K562 (cell line): ENCODE results near the gene CROT. TPM values are rescaled to one million over a fixed set of nuclear protein-coding genes. Genes with fewer than 3 reads are reported as not detected.

ENCODE experiments used
- BHLHE40 ChIP-seq: IDR thresholded peaks from 2 replicates; pipeline ENCODE4 v1.6.1; 2011; ENCODE audit warnings: low read length, improper control_type of control experiment
- BRD9 ChIP-seq: fragments of 450-650 bp; IDR thresholded peaks from 2 replicates; pipeline ENCODE4 v1.6.1; 2018; ENCODE audit warnings: low read depth; ENCODE audit not compliant: partially characterized antibody
- CEBPG ChIP-seq, 3 experiments: fragments of 200-800 bp in 1 of 3; sonication (Bioruptor generic) in 1 of 3; sonication (generic) in 1 of 3; formaldehyde crosslinking in 1 of 3; IDR thresholded peaks in 2 of 3; conservative IDR thresholded peaks in 1 of 3; 2 replicates each; pipeline versions ENCODE4 v1.6.1 to v1.8.0; 2016 to 2022; ENCODE audit warnings: missing compliant biosample characterization in 2 of 3, missing genetic modification characterization in 2 of 3, mild to moderate bottlenecking in 1 of 3, missing genetic modification reagents in 1 of 3
- CHCHD3 ChIP-seq: fragments of 250-450 bp; sonication (Bioruptor Pico); IDR thresholded peaks from 2 replicates; pipeline ENCODE4 v2.1.2; 2022; ENCODE audit warnings: mild to moderate bottlenecking
- CXXC5 ChIP-seq: fragments of 250-450 bp; sonication (Bioruptor Pico); IDR thresholded peaks from 2 replicates; pipeline ENCODE4 v1.8.0; 2022; ENCODE audit warnings: inconsistent platforms, mild to moderate bottlenecking, moderate library complexity
- DPF2 ChIP-seq: fragments of 450-650 bp; IDR thresholded peaks from 2 replicates; pipeline ENCODE4 v1.6.1; 2016
- EP400 ChIP-seq: fragments of 450-650 bp; IDR thresholded peaks from 2 replicates; pipeline ENCODE4 v1.6.1; 2017; ENCODE audit warnings: antibody characterized with exemption, mild to moderate bottlenecking, moderate library complexity
- KLF13 ChIP-seq: fragments of 450-650 bp; IDR thresholded peaks from 2 replicates; pipeline ENCODE4 v1.6.1; 2016; ENCODE audit warnings: missing genetic modification characterization, low read depth, mild to moderate bottlenecking, missing compliant biosample characterization, moderate library complexity, borderline replicate concordance
- L3MBTL2 ChIP-seq: fragments of 450-650 bp; IDR thresholded peaks from 2 replicates; pipeline ENCODE4 v1.6.1; 2016; ENCODE audit warnings: mild to moderate bottlenecking, moderate library complexity
- MXI1 ChIP-seq: IDR thresholded peaks from 2 replicates; pipeline ENCODE4 v1.6.1; 2011; ENCODE audit warnings: low read depth, mild to moderate bottlenecking, improper control_type of control experiment, low read length
- MYC ChIP-seq, 2 experiments: fragments of 250-450 bp in 1 of 2; sonication (Bioruptor Pico) in 1 of 2; IDR thresholded peaks; 2 replicates each; pipeline versions ENCODE4 v1.5.1 to v1.6.1; 2012 to 2021; ENCODE audit warnings: low read depth in 2 of 2, borderline replicate concordance in 1 of 2, improper control_type of control experiment in 1 of 2, low read length in 1 of 2, mild to moderate bottlenecking in 1 of 2, moderate library complexity in 1 of 2
- NCOA2 ChIP-seq, 2 experiments: fragments of 450-650 bp; IDR thresholded peaks; 2 replicates each; pipeline ENCODE4 v1.6.1; 2018; ENCODE audit warnings: mild to moderate bottlenecking in 2 of 2, moderate library complexity in 1 of 2; ENCODE audit not compliant: partially characterized antibody in 2 of 2
- RCOR1 ChIP-seq, 2 experiments: IDR thresholded peaks; 2 replicates each; pipeline ENCODE4 v1.6.1; 2012; ENCODE audit warnings: low read depth in 2 of 2, low read length in 2 of 2, borderline replicate concordance in 1 of 2, improper control_type of control experiment in 1 of 2
- TOE1 ChIP-seq, 2 experiments: fragments of 450-650 bp in 1 of 2; sonication (generic) in 1 of 2; formaldehyde crosslinking in 1 of 2; IDR thresholded peaks; 2 replicates each; pipeline versions ENCODE4 v1.7.1 to v1.8.0; 2016 to 2022; ENCODE audit warnings: borderline replicate concordance in 2 of 2, mild to moderate bottlenecking in 2 of 2, antibody characterized with exemption in 1 of 2, inconsistent platforms in 1 of 2, low read depth in 1 of 2, missing genetic modification reagents in 1 of 2, moderate library complexity in 1 of 2
- ZNF586 ChIP-seq: fragments of 450-650 bp; formaldehyde crosslinking; conservative IDR thresholded peaks from 2 replicates; pipeline ENCODE4 v1.4.0; 2020; ENCODE audit warnings: mild to moderate bottlenecking, moderate library complexity
- polyA plus RNA-seq, 8 experiments: library from polyadenylated mRNA; depleted of rRNA in 4 of 8; stranded (reverse) in 5 of 8; unstranded in 3 of 8; fragments of >200 nt; fragmentation: Nextera tagmentation in 2 of 8; fragmentation: Illumina TruSeq in 1 of 8; extraction: Ambion mirVana in 2 of 8; extraction: Trizol in 1 of 8; gene quantifications; 2 replicates each; pipeline versions ENCODE4 v1.2.1 to v1.2.3, GENCODE V29; 2011 to 2014; ENCODE audit warnings: inconsistent platforms in 1 of 8, missing spikeins in 1 of 8
- total RNA-seq, 7 experiments: library from RNA; depleted of rRNA in 6 of 7; stranded (reverse); fragments of >200 nt in 6 of 7; fragmentation: Illumina TruSeq in 2 of 7; extraction: Trizol in 2 of 7; gene quantifications; 2 replicates each; pipeline versions ENCODE4 v1.2.1 to v1.2.3, GENCODE V29; 2011 to 2021; ENCODE audit warnings: low replicate concordance in 1 of 7
- TF ChIP-seq, protein P1 (sequence below): fragments of 250-450 bp; sonication (Bioruptor Pico); IDR thresholded peaks from 2 replicates; pipeline ENCODE4 v1.4.0; 2020; ENCODE audit warnings: mild to moderate bottlenecking
- TF ChIP-seq, protein P2 (sequence below): IDR thresholded peaks from 2 replicates; pipeline ENCODE4 v1.6.1; 2014; ENCODE audit warnings: antibody characterized with exemption
- TF ChIP-seq, protein P3 (sequence below), 2 experiments: IDR thresholded peaks in 1 of 2; conservative IDR thresholded peaks in 1 of 2; 2 replicates each; pipeline ENCODE4 v1.6.1; 2016; ENCODE audit warnings: low read depth in 2 of 2, mild to moderate bottlenecking in 1 of 2, missing compliant biosample characterization in 1 of 2, missing genetic modification characterization in 1 of 2, moderate library complexity in 1 of 2
- TF ChIP-seq, protein P4 (sequence below): fragments of 450-650 bp; formaldehyde crosslinking; IDR thresholded peaks from 2 replicates; pipeline ENCODE4 v1.4.0; 2022; ENCODE audit warnings: mild to moderate bottlenecking, moderate library complexity

The CROT gene
- total and polyA plus RNA-seq, 9 of the 15 experiments (the other 6 are each of a cell fraction or from before 2014, with no cell fraction given), result 2.5 to 8.1 (median 5.1) TPM

DNA sequence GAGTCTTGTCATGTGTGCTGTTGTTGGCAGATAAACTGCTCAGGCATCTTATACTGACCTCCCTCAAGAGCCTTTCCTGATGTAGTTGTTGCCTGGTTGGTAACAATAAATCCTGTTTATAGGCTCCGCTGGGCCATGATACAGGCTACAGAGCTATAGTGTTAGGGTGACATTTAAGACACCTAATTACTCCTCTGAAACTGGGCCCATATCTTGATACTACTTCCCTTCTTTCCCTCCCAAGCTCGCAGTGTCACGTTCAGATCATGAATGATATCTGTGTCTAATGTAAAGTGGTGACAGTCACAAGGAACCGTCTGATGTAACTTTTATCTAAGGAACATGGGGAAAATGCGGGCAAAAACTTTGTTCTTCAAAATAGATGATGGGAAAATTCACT, 35.4 kb downstream of the CROT start (continued):
- TF ChIP-seq, protein P1, sequence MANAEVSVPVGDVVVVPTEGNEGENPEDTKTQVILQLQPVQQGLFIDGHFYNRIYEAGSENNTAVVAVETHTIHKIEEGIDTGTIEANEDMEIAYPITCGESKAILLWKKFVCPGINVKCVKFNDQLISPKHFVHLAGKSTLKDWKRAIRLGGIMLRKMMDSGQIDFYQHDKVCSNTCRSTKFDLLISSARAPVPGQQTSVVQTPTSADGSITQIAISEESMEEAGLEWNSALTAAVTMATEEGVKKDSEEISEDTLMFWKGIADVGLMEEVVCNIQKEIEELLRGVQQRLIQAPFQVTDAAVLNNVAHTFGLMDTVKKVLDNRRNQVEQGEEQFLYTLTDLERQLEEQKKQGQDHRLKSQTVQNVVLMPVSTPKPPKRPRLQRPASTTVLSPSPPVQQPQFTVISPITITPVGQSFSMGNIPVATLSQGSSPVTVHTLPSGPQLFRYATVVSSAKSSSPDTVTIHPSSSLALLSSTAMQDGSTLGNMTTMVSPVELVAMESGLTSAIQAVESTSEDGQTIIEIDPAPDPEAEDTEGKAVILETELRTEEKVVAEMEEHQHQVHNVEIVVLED, result peak; percentile 33; the same call in 1 of the 2 replicates
- no peak for TF ChIP-seq MXI1
- 0 out of 2 replicates have a peak, but pooled peaks have one; percentile 28 for TF ChIP-seq TOE1 (IDR thresholded peaks at IDR 0.05; ENCODE audit: borderline replicate concordance)
- no peak for TF ChIP-seq TOE1 (CRISPR knock-in tag; IDR thresholded peaks at IDR 0.05; ENCODE audit: borderline replicate concordance, low read depth)
- TF ChIP-seq NCOA2 (IDR thresholded peaks at IDR 0.05; ENCODE audit: partially characterized antibody in 2 of 2), result no peak
- TF ChIP-seq KLF13 (tag), result no peak
- TF ChIP-seq, protein P2, sequence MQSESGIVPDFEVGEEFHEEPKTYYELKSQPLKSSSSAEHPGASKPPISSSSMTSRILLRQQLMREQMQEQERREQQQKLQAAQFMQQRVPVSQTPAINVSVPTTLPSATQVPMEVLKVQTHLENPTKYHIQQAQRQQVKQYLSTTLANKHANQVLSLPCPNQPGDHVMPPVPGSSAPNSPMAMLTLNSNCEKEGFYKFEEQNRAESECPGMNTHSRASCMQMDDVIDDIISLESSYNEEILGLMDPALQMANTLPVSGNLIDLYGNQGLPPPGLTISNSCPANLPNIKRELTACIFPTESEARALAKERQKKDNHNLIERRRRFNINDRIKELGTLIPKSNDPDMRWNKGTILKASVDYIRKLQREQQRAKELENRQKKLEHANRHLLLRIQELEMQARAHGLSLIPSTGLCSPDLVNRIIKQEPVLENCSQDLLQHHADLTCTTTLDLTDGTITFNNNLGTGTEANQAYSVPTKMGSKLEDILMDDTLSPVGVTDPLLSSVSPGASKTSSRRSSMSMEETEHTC, result peak; percentile 55; the same call in 1 of the 2 replicates
- TF ChIP-seq BHLHE40, result peak; percentile 80
- no peak for TF ChIP-seq ZNF586 (CRISPR knock-in tag)
- no peak for TF ChIP-seq CHCHD3
- TF ChIP-seq MYC (IDR thresholded peaks at IDR 0.05; ENCODE audit: low read depth, low read length), result peak; percentile 38; the same call in 1 of the 2 replicates
- TF ChIP-seq MYC (CRISPR knock-in tag; IDR thresholded peaks at IDR 0.05; ENCODE audit: borderline replicate concordance, low read depth), result no peak
- TF ChIP-seq BRD9, result peak; percentile 23
- 0 out of 4 replicates have a peak, but pooled peaks of 1 of the 2 experiments have one; percentile 38 for TF ChIP-seq RCOR1 (IDR thresholded peaks at IDR 0.05; ENCODE audit: borderline replicate concordance in 1 of 2, low read depth in 2 of 2, low read length in 2 of 2)
- TF ChIP-seq DPF2, result peak; percentile 51; the same call in 1 of the 2 replicates
- TF ChIP-seq, protein P3, sequence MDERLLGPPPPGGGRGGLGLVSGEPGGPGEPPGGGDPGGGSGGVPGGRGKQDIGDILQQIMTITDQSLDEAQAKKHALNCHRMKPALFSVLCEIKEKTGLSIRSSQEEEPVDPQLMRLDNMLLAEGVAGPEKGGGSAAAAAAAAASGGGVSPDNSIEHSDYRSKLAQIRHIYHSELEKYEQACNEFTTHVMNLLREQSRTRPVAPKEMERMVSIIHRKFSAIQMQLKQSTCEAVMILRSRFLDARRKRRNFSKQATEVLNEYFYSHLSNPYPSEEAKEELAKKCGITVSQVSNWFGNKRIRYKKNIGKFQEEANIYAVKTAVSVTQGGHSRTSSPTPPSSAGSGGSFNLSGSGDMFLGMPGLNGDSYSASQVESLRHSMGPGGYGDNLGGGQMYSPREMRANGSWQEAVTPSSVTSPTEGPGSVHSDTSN (CRISPR knock-in tag; IDR thresholded peaks at IDR 0.05; ENCODE audit: low read depth), result no peak
- TF ChIP-seq, protein P3 (tag; conservative IDR thresholded peaks at IDR 0.05; ENCODE audit: low read depth), result peak; percentile 32; the same call in 1 of the 2 replicates
- peak; percentile 77 for TF ChIP-seq CXXC5 (CRISPR knock-in tag)
- no peak for TF ChIP-seq CEBPG (CRISPR knock-in tag; IDR thresholded peaks at IDR 0.05)
- TF ChIP-seq CEBPG (tag; conservative IDR thresholded peaks at IDR 0.05 in 1 of 2, IDR thresholded peaks at IDR 0.05 in 1 of 2), result 0 out of 4 replicates have a peak, but pooled peaks of 1 of the 2 experiments have one; percentile 15
- TF ChIP-seq EP400, result peak; percentile 47; the same call in 1 of the 2 replicates
- peak; percentile 59 for TF ChIP-seq L3MBTL2
- TF ChIP-seq, protein P4, sequence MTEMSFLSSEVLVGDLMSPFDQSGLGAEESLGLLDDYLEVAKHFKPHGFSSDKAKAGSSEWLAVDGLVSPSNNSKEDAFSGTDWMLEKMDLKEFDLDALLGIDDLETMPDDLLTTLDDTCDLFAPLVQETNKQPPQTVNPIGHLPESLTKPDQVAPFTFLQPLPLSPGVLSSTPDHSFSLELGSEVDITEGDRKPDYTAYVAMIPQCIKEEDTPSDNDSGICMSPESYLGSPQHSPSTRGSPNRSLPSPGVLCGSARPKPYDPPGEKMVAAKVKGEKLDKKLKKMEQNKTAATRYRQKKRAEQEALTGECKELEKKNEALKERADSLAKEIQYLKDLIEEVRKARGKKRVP (CRISPR knock-in tag), result peak; percentile 58
